ENCODE data around the gene ADGRA3.

DNA sequence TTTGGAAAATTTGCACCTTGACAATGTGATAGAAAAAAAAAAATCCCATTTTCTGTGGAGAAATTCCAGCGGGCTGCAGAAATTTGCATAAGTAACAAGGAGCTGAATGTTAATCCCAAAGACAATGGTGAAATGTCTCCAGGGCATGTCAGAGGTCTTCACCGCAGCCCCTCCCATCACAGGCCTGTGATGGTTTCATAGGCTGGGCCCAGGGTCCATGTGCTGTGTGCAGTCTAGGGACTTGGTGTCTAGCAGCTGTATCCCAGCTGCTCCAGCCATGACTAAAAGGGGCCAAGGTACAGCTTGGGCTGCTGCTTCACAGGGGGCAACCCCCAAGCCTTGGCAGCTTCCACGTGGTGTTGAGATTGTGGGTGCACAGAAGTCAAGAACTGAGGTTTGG, 85.2 kb downstream of the ADGRA3 start:
- no peak for TF ChIP-seq POLR2AphosphoS5 (IDR thresholded peaks at IDR 0.05; ENCODE audit: low read depth, low read length)
- TF ChIP-seq, protein P1, sequence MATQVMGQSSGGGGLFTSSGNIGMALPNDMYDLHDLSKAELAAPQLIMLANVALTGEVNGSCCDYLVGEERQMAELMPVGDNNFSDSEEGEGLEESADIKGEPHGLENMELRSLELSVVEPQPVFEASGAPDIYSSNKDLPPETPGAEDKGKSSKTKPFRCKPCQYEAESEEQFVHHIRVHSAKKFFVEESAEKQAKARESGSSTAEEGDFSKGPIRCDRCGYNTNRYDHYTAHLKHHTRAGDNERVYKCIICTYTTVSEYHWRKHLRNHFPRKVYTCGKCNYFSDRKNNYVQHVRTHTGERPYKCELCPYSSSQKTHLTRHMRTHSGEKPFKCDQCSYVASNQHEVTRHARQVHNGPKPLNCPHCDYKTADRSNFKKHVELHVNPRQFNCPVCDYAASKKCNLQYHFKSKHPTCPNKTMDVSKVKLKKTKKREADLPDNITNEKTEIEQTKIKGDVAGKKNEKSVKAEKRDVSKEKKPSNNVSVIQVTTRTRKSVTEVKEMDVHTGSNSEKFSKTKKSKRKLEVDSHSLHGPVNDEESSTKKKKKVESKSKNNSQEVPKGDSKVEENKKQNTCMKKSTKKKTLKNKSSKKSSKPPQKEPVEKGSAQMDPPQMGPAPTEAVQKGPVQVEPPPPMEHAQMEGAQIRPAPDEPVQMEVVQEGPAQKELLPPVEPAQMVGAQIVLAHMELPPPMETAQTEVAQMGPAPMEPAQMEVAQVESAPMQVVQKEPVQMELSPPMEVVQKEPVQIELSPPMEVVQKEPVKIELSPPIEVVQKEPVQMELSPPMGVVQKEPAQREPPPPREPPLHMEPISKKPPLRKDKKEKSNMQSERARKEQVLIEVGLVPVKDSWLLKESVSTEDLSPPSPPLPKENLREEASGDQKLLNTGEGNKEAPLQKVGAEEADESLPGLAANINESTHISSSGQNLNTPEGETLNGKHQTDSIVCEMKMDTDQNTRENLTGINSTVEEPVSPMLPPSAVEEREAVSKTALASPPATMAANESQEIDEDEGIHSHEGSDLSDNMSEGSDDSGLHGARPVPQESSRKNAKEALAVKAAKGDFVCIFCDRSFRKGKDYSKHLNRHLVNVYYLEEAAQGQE (IDR thresholded peaks at IDR 0.05; ENCODE audit: insufficient read depth in 1 of 2, low read depth in 2 of 2, low read length in 2 of 2), result no peak
